Endometrium (tissue), 2 donors: ENCODE results near the gene UBE2E1.

ENCODE experiments used
- FAIRE-seq: peaks from 2 replicates; lab custom pipeline; 2012; peaks lifted over from hg19 to GRCh38; lab: Jason Lieb, UNC
- donor health status: control.
- donor health status: control.

Gene UBE2E1

DNA sequence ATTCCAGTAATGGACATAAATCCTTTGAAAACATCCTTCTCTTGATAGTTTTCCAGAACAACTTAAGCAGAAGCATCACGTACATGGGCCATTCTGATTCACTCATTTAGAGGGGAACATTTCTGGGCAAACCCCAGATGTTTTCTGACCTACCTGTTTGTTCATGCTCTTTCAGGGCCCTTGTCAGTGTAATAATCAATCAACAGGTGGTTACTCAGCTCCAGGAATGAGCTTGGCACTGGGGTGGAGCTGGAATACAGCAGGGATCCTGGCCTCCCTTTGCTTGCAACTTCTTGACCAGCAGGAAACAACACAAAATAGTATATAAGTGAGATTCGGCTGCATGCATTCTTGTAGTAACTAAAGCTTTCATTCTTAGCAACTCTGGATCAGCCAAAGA, 9.2 kb upstream of the UBE2E1 start:
- no peak for FAIRE-seq

DNA sequence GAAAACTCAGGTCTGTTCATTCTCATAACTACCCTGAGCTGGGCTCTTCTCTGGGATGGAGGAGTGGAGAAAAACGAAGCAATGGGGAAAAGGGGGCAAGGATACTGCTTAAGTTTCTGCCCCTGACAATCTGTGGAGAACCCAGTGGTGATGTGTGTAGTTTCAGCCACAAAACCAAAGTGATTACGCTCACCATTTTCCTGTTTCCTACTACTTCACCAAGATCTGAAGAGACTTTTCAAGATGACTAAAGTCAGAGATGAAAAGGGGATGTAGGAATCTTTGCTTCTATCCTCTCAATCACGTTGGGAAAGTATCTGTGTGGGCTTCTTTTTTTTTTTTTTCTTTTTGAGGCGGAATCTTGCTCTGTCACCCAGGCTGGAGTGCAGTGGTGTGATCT, 8.3 kb upstream of the UBE2E1 start:
- no peak for FAIRE-seq

DNA sequence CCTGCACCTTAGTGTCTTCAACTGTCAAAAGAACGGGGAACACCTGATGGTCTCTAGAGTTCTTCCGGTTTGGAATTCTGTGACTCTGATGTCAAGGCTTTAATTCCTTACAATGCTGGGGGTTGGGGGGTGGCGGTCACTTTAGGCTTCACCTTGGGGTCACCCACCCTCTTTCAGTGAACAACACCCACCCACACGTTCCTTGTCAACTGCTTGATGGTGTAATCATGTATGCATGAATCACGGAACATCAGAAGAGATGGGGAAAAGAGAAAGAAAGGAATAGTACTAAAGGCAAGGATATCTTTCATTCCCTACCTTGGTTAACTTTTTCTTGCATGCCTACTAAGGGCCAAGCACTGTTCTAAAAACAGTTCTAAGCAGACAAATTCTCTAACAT, 7.3 kb upstream of the UBE2E1 start:
- no peak for FAIRE-seq

DNA sequence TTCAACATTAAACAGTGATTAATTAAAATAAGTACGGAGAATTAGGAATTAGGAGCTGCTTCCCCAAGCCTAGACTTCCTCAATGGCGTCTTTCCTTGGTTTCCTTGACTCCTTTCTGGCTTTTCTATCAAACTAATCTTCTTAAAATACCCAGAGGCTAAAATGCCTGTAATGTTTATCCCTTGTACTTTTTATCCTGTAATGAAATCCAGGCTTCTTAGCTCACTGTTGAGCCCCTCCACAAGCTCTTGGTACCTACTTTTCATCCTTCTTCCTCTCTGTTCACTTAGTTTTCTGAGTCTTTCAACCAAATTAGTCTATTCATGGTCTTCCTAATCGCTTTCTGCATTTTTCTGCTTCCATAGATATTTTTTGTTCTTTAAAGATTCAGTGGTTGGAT, 6.9 kb upstream of the UBE2E1 start:
- no peak for FAIRE-seq

DNA sequence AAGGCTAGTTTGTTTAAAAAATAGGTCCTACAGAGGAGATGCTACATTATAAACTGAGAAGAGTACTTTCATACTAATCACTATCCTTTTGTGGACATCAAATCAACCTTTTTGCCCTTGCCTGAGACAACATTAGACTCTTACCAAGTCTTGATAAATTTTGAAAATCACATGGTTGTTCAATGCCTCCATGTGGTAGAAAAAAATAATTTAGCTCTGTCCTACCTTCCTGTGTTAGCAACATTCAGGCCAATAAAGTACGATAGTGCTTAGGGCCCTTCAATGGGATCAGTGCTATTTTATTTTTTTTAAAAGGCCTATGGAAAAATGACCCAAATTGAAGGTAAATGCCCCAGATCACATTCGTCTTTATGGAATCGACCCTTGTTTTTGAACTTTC, 5.0 kb upstream of the UBE2E1 start:
- peak; percentile 68 for FAIRE-seq

DNA sequence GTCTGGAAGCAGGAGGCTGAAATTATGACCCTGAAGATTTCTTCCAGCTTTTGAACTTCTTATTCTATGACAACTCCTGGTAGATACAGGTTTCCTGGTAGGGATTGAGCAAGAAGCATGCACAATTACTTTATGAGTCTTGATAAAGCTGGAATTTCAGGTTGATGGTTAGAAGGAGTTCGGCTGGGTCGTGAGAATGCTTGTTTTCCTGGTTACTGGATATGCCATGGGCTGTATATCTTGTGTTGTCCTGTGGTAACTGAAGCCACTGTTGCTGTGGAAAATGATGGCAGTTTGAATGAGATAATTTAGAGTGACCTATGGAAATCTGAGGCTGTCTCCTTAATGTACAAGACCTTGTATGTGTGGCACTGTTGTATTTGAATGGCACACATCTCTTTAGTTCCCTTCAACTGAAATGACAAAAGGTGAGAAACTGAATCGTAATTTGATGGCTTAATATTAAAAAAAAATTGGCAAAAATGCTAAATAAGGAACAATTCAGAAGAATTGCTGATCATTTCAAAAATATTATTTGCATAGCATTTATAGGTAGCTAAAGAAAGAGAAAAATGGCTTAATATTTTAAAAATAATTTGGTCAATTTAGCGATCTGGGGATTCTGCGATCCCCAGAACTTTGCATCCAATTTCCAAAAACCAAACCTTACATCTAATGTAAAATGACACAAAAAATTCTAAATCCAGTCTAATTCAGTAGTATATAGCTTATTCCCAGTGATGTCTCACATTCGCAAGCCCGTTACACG, 1.1 kb upstream of the UBE2E1 start:
- no peak for FAIRE-seq

DNA sequence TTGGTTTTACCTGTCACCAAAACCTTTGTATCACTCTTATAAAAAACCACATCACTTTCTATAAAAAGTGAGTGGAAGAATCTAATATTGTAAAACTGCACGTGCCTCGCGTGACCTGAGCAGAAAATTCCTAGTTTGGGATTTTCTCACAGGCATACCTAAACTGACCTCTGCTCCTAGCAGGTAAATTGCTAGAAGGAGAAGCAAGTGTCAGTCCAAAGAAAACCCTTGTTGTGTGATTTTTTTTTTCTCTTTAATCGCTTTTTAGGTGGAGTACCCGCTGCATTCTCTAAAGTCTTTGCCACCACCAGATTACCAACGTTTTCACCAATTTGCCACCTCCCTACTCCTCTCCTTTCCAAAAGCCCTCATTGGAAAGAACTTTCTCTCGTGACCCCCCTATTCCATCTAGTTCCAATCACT, 534 bp upstream of the UBE2E1 start:
- FAIRE-seq, result no peak

DNA sequence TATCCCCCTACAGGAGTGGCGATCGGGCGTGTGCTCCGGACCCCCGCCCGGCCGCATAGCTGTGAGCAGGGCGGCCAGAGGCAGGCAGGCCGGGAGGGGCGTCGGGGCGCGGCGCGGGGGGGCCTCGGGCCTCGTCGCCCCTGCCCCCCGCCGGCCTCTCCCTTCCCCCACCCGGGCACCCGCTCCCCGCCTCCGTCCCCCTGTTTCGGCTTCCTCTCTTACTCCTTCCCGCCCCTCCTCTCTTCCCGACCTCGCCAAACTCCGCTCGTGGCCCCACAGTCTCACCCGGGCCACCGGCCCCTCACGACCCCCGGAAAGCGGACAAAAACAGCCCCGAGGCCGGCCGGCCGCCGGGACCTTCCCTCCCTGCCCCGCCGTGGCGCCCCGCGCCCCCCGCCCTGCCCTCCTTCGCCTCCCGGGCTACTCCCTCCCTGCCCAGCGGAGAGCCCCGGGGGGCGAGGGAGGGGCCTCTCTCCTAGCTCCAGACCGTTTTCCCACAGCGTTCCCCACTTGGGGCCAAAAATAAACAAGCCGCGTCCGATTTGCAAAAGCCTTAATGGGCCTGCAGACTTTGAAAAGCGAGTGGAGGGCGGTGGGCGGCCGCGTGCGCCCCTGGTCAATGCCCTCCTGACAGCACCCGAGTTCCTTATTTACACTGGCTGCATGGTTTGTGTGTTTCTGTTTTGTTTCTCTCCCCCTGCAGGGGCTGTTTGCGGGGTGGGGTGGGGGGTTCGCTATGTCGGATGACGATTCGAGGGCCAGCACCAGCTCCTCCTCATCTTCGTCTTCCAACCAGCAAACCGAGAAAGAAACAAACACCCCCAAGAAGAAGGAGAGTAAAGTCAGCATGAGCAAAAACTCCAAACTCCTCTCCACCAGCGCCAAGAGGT, 1.0 kb downstream of the UBE2E1 start:
- no peak for FAIRE-seq

DNA sequence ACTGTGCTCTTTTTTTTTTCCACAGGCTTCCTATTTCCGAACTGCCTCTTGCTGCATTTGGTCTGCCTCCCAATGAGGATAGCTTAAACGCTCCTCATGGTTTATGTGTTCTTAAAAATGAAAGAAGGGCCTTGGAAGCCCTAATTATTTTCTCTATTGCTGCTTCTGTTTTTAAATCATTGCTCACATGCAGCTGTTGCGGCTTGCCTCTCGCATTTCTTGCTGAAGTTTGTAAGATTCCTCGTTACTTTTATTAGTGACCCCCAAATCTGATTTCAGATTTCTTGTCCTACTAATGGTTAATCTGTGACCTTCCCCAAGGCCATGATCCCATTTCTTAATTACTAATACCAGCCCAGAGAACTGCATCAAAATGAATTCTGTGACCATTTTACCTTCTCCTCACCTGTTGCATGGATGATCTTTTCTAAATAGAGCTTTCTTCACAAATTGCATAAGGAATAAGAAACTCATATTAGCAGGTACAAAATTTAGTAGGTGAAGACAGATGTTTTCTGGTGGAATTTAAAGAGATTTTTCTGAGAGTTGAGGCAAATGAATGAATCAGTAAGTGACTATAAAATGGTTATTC, 1.8 kb downstream of the UBE2E1 start:
- no peak for FAIRE-seq

DNA sequence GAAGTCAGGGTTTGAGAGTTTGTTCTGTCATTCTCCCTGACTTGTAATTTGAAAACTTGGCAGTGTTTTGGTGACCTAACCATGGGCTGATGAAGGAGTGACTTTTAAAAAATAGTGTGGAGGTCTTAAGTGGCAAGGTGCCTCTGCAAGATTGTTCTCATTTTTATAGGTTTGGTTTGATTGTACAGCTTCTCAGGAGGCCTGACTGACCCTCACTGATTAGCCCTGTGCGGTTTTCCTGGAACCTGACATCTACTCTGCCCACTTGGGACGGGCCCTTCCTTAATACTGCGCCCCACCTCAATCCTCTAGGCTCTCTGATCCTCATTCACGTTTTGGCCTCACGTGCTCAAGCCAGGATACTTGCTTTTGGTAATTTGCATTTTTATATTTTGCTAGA, 2.8 kb downstream of the UBE2E1 start:
- FAIRE-seq, result no peak

DNA sequence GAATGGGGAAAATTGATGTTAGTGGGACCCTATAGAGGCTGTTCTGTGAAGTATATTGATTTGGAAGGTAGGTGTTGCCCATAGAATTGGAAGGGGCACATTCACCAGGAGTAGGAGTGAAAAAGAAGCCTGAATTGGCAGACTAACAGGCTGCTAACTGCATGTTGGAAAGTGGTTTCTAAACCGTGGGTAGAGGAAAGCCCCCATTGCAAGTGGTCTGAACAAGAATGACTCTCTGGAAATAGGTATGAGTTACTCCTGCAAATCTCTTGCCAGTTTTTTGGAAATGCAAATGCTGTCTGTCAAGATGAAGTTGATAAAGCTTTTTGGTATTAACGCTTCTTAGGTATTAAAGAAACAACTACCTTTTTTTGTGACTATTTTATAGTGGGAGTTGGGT, 3.5 kb downstream of the UBE2E1 start:
- no peak for FAIRE-seq

DNA sequence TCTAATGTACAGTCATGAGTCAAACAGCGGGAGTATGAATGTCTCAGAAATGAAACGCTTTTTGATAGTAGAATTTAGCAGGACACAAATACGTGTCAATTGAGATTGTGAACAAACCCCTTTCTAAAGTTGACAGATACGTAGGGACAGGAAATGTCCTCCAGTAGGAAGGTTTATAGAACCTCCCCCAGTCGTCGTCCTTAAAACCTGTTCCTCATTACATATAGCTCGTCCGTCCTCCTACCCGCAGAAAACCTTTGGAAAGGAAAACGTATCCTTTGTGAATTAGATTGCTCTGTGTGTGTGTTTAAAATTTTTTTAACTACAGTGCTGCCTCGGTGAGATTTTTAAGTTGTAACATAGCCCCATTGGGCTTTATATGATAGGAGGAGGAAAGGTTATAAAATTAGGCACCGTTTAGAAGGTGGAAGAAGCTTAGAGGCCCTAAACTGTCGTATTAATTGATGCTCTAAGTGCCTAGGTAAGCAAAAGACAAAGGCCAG, 4.1 kb downstream of the UBE2E1 start:
- FAIRE-seq, result no peak

DNA sequence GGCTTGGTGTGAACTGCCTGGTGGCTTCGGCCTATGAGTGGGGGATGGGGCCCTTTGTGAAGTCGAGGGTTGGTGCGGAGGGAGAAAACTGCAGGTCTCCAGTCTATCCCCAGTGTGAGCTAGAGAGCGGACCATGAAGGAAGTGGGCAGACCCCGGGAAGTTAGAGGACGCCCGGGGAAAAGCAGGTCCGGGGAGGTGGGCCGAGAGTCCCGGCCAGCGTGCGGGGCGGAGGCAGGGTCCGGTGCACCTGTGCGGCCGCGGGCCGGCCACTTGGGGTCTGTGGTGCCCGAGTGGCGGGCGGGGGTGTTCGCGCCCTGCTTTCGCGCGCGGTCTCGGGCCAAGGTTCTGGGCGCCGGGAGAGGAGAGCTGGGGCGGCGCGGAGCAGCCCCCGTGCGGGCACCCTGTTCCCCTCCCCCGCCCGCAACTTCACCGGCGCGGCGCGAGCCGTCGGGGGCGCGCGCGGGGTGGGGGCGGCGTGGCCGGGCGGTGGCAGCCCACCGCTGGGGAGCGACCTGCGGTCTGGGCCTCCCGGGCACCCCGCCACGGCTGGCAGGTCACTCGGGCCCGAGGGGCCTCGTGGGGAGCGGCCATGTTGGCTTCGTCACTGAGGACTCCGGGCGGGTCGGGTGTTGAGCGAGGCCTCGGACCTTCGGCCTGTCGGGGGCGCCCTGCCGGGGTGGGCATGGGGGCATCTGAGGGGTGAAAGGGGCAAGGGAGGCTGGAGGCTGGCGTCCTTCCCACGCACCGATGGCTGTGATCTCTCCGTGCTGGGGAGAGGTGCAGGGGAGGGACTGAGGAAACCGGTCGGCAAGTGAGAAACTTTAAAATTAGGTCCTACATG, 4.8 kb downstream of the UBE2E1 start:
- no peak for FAIRE-seq

DNA sequence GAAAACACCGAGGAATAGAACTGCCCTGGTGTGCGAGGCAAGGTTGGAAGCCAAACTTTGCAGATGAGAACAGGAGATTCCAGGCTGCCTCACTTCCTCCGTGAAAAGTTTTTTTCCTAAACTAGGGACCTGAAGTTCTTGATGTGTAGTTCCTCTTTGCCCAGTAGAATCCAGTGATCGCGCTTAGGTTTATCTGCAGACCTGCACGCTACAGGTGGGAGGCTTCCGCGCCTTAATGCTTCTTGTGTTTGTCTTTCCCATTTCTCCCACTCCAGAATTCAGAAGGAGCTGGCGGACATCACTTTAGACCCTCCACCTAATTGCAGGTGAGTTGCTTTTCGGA, 5.4 kb downstream of the UBE2E1 start:
- no peak for FAIRE-seq

DNA sequence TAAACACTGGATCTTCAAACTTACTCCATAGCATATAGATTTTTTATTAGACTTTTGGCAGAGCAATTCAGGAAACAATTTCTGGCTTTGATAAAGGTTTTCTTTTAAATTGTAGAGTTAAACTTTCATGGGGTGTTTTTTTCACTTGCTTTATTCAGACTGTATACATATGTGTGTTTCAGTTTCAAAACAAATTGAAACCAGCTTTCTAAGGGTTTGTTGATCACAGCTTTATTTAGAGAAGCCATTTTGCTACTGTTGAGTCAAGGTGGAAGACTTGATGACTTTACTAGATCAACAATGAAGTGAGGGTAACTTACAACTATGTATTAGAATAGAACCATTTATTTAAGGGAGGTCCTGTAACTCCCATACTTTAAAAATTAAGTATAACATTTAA, 6.2 kb downstream of the UBE2E1 start:
- FAIRE-seq, result no peak

DNA sequence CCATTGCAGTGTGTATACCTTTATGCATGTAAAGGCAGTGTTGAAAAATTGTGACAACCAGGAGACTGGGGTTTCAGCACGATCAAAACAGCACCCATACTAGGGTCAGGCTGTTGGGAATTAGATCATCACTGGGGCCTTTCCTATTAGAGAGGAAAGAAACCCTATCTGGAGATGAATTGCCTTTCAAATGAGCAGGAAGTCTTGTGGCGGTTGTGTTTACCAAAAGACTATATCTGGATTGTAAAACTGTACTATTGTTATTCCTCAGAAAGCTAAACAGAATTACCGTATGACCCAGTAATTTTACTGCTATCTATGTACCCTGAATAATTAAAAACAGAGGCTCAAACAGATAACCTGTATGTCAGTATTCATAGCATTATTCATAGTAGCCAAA, 10.1 kb downstream of the UBE2E1 start:
- FAIRE-seq, result peak; percentile 26

DNA sequence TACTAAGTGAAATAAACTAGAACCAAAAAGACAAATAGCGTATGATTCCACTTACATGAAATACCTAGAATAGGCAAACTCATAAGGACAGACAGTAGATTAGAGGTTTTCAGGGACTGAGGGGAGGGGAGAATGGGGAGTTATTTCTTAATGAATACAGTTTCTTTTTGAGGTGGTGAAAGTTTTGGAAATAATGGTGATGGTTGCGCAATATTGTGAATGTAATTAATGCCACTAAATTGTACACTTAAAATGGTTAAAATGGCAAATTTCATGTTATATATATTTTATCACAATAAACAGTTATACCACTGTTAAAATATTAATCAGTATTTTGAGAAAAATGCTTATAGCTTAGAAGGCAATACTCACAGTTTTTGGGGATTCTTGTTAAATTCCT, 11.0 kb downstream of the UBE2E1 start:
- no peak for FAIRE-seq

DNA sequence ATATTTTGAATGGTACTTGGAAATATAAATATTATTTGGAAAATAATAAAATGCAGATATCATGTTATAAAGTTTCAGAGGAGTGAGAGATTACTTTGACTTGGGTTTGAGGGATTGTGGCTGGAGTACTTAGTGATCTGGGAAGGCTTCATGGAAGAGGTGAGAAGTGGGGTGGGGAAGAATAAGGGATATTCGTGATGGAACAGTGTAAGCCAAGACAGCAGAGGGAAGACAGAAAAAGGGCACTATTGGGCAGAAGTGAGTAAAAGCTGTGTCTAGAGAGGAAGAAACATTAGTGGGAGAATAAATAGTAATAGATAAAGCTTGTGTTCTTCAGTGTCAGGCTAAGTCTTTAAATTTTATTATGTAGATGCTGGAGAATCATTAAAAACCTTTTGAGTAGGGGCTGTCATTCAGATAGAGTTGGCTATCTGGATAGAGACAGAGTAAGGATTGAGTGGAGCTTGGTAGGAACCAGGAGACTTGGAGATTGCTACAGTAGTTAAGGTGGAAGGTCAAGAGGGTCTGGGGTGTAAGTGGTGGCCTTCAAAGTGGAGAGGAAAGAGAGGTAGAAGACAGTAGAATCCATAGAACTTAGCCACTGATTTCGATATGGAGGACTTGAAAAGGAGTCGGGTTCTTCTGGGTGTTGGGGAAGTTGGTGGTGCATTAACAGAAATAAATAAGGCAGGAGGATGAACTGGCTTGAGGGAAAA, 11.9 kb downstream of the UBE2E1 start:
- FAIRE-seq, result no peak

DNA sequence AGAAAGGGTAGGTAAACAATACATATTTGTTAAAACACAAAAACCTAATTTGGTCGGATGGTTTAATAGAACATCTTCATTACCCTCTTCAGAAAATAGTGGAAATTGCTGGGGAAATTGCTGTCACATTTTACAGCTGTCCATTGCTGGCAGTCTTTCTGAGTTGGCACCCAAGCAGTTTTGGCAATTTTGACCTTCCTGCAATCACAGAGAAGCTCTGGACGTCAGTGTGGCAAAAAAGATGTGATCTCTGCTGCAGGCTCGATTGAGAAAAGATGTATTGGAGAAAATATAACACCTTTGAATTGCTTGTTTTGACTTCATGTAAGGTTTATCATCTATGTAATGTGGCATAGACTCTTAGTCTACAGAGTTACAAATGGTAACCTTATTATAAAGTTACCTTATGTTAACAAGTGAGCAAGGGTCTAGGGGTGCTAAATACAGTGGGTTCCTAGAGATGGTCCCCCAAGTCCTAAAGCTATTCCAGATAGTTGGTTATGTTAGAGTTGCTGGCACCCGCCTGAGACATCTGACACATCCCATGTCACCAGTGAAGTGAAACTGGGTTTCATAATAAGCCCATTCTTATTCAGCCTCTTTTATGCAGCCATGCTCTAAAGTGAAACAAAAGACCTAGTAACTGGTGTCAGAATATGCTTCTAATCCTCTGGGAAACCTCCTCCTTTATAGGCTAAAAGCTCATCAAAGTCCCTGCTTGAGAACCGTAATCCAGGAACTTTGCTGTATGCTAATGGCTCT, 14.0 kb downstream of the UBE2E1 start:
- no peak for FAIRE-seq

DNA sequence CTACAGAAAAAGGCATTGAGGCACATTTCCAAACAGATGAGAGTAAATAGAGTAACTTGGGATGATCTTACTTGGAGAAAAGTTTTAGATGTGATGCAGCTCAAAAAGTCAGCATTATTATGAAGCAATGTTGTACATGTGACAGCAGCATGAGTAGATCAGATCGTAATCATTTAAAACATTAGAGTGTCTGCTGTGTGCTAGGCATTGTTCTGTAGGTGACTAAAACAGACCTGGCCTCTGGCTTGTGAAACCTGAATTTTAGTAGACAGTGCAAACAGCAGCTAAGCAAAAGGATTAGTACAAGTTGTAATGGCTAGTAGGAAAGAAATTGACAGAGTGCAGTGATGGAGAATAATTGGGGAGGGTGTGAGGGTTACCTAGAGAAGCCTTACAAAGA, 15.1 kb downstream of the UBE2E1 start:
- no peak for FAIRE-seq

DNA sequence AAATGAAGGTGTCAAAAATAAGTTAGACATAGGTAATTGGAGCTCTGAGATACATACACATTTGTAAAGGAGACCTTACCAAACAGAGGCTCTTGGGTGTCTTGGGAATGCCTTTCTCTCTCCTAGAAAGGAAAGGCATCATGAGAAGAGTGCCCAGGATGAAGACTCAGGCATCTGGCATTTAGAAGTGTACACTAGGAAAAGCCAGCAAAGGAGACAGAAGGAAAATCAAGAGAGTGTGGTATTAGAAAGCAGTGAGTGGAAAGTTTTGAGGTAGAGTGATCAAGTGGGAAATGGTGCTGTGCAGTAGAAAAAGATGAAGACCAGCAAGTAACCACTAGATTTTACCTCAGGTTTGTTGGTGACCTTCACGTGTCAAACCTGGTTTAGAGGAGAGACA, 16.1 kb downstream of the UBE2E1 start:
- no peak for FAIRE-seq
